Measurements from ENCODE around the gene FHIT.

Gene FHIT

DNA sequence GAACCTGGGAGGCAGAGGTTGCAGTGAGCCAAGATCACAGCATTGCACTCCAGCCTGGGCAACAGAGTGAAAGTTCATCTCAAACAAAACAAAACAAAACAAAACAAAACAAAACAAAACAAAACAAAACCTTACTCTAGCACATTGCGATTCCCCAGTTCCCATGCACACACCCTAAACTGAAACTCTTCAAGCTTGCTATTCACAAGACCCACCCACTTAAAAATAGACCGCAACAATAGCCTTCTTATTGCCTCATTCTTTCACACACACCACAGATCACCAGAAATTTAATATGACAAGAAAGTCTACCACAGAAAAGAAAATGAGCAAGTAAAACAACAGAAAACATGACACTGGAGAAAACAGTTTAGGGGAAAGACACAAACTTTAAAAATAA lies 598.4 kb downstream of the FHIT start:
- DNase-seq (ENCODE audit: low read depth in 3 of 3, low spot score in 1 of 3) = no peak

GRCh38 chr3:60651799-60652198 lies 599.5 kb downstream of the FHIT start:
- no peak for DNase-seq (ENCODE audit: low read depth in 3 of 3, low spot score in 1 of 3)

DNA sequence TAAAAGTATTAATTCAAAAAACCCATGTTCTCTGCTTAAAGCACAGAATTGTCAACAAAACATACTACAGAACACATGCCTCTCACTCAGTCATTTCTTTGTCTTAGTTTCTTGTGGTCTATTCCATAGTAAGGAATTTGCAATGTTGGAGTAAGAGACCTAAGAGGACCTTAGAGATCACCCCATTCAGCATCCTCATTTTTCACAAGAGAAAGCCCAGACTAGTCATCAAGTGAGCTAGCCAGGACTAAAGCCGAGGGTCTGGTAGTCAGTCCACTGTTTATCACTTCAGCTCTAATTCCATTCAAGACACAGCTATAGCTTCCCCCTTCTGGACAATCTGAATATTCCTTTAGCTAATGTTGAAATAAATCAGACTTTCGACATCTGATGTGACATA lies 601.1 kb downstream of the FHIT start:
- no peak for DNase-seq (ENCODE audit: low read depth in 3 of 3, low spot score in 1 of 3)

DNA sequence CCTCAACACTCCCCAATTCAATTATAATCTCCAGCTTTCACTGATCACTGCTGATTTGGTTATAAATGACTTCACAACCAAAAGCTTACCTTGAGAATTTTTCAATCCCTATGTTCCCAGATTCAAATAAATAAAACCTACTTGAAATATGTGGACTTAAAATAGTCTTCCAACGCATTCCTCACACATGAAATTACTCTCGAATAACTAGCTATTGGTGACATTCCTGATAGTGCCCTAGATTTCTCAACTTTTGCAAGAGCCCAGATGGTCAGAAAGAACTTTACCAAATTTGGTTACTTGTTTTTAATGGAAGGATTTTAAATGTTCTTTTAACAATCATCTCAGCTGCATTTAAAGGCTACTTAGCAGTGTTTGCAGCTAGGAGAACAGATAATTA lies 605.5 kb downstream of the FHIT start:
- DNase-seq (ENCODE audit: low read depth in 3 of 3, low spot score in 1 of 3) = no peak

- no peak for DNase-seq (ENCODE audit: low read depth in 3 of 3, low spot score in 1 of 3)
Measured at GRCh38 chr3:60643831-60644230, 607.4 kb downstream of the FHIT start.

- no peak for DNase-seq (ENCODE audit: low read depth in 3 of 3, low spot score in 1 of 3)
Measured at GRCh38 chr3:60641354-60641753, 609.9 kb downstream of the FHIT start.

- DNase-seq (ENCODE audit: low read depth in 3 of 3, low spot score in 1 of 3) = no peak
Measured at GRCh38 chr3:60636846-60637245, 614.4 kb downstream of the FHIT start.

- no peak for DNase-seq (ENCODE audit: low read depth in 3 of 3, low spot score in 1 of 3)
Measured at GRCh38 chr3:60633644-60634043, 617.6 kb downstream of the FHIT start.

DNA sequence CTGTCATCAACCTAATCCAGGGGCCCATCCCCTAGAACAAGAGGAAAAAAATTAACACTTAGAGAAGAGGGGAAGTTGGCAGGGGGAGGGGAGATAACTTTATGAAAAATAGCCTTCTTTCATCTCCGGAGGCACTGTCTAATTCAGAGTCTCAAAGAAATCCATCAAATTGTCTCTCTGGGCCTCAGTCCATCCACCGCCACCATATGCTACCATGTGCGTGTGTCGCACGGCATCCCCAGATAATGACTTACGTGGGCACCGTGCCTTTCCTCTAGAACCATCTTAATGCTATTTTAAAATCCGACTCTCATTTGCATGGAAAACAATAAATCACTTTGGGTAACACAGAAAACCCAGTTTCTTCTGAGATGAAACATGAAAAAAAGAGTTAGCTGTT lies 619.7 kb downstream of the FHIT start:
- no peak for DNase-seq (ENCODE audit: low read depth in 3 of 3, low spot score in 1 of 3)

GRCh38 chr3:60630953-60631352 lies 620.3 kb downstream of the FHIT start:
- DNase-seq (ENCODE audit: low read depth in 3 of 3, low spot score in 1 of 3) = no peak

DNA sequence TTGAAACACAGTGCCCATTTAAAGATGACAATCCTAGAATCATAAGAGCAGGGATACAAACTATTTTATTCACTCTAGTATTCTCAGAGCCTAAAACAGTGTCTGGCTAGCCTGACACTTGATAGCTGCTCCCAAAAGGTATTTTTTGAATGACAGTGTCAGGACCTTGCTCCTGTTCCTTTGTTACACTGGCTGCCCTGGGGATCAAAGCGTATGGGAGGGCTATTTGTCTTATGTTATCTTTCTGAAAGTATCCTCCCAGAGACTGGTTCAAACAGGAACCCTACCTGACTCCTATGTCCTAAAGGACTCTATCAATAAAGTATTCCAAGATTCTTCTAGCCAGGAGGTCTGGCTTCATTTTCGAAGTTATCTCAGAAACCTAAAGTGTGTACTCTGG lies 621.4 kb downstream of the FHIT start:
- no peak for DNase-seq (ENCODE audit: low read depth in 3 of 3, low spot score in 1 of 3)

DNA sequence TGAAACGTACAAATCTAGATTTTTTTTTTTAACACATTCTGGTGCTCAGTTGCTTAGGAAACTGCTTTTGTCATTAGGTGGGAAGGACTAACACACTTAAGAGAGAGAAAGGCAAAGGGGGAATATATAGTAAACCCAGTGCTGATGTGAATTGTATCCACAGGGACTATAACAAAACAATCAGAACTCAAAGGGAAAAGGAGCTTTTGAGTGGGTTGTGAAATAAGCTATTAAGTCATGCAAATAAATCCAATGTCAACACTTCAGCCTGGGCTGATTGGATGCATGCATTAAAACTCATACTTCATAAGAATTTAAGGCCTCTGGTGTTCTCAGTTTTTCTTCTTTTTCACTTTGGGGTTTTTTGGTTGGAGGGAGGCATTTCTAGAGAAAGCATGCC lies 628.9 kb downstream of the FHIT start:
- DNase-seq (ENCODE audit: low read depth in 3 of 3, low spot score in 1 of 3) = no peak

GRCh38 chr3:60617188-60617587 lies 634.1 kb downstream of the FHIT start:
- DNase-seq (ENCODE audit: low read depth in 3 of 3, low spot score in 1 of 3) = no peak

DNA sequence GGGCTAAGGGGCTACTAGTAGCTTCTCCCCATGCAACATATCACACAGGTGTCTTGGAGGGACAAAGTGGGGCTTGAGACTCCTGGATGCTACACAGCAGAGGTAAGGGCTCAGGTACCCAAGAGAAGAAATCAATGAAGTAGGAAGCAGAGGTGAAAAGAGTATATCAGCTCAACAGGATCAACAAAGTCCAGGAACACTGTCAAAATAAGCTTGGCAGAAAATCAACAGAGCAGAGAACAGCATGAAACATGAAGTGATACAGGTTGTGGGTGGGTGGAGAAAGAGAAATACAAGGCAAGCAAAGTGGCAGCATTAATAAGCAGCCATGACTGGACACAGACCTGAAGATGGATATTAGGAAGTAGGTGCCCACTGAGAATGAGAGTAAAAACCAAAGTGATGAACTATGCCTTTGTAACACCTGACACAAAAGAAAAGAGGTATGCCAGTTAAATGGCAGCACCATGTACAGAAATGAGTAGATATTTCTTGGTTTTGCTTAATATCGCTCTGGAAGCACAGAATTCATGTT lies 637.4 kb downstream of the FHIT start:
- DNase-seq (ENCODE audit: low read depth in 3 of 3, low spot score in 1 of 3) = no peak

- no peak for DNase-seq (ENCODE audit: low read depth in 3 of 3, low spot score in 1 of 3)
Measured at GRCh38 chr3:60610441-60611112, 640.7 kb downstream of the FHIT start.

DNA sequence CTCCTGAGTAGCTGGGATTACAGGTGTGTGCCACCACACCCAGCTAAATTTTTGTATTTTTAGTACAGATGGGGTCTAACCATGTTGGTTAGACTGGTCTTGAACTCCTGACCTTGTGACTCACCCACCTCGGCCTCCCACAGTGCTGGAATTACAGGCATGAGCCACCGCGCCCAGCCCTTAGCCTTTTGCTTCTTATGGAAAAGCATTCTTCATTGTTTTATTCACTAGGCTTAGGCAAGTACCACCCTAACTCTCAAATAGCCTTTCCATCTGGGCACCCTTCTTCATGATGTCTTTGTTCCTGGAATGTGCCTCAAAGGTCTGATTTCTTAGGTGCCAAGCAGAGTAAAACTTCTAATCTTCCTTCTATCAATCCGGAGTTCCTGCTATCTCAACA lies 641.8 kb downstream of the FHIT start:
- no peak for DNase-seq (ENCODE audit: low read depth in 3 of 3, low spot score in 1 of 3)

- DNase-seq (ENCODE audit: low read depth in 3 of 3, low spot score in 1 of 3) = no peak
Measured at GRCh38 chr3:60603860-60604259, 647.4 kb downstream of the FHIT start.

DNA sequence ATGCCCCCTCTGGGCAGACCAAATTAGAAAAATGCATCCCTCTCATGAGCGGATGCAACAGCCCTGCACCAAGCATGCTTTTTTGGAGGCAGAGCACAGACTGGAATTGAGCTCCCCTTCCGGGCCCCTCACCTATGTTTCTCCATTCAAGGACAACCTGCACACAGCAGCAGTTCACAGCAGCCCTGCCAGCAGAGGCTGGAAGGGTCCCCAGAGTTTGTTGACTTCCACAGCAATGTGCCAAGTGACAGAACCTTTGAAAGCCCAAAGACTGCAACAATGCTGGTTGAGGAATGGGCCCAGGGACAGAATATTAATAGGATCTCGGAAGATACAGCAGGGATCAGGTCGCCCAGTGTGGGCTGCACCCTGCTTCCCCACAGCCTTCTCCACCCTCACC lies 650.4 kb downstream of the FHIT start:
- DNase-seq (ENCODE audit: low read depth in 3 of 3, low spot score in 1 of 3) = no peak

- DNase-seq (ENCODE audit: low read depth in 3 of 3, low spot score in 1 of 3) = no peak
Measured at GRCh38 chr3:60599586-60599985, 651.7 kb downstream of the FHIT start.

DNA sequence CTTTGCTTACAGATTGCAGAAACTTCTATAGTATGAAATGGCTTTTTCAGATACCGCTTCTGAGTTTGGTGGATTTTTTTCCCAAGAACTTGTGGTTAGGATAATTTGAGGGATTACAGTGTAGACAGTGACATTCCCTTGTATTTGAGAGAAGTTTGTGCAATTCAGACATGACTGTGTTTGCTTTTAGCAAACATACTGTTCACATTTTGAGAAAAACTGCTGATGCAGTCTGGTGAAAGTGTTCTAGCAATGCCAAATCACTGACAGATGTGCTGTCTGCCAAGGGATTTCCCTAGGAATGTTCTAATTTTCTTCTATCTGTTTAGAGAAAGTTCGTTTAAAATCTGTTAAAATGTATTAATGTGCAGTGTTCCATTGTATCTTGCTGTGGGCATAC lies 652.6 kb downstream of the FHIT start:
- DNase-seq (ENCODE audit: low read depth in 3 of 3, low spot score in 1 of 3) = no peak

GRCh38 chr3:60594025-60594424 lies 657.2 kb downstream of the FHIT start:
- no peak for DNase-seq (ENCODE audit: low read depth in 3 of 3, low spot score in 1 of 3)

DNA sequence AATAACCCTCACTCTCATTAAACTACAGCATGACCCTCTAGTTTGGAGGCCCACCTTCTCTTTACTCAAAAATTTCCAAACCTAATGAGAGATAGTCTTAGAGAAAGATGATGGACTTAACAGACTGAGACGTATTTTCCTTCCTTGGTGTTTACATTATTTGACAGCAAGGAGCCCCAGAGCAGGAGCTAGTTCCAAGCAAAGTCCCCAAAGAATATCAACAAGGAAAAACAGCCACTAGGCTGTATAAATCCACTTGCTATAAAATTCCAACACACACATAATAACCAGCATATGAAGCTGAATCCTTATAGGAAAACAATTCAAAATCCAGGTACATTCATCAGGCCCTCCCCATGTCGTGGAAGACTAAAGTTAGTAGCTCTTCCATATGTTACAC lies 660.0 kb downstream of the FHIT start:
- DNase-seq (ENCODE audit: low read depth in 3 of 3, low spot score in 1 of 3) = no peak

GRCh38 chr3:60588806-60589205 lies 662.4 kb downstream of the FHIT start:
- DNase-seq (ENCODE audit: low read depth in 3 of 3, low spot score in 1 of 3) = no peak
